Measurements from ENCODE around the gene PRRG1.
"Not testable (repeated sequence)": the region's sequence is repeated elsewhere in the genome, so short reads cannot be mapped to it uniquely, and the experiment has no call there.

PRRG1 gene

GRCh38 chrX:37349221-37350033, at the start of gene PRRG1:
Gene PRRG1 (plus strand): TSS chrX:37349364. CDS start chrX:37406250, 56,886 bp downstream.
- DNase-seq = peak; percentile 7

- DNase-seq = no peak
Measured at GRCh38 chrX:37302569-37302968, 46.6 kb upstream of the PRRG1 start.

GRCh38 chrX:37305238-37305637, 43.9 kb upstream of the PRRG1 start:
- not testable (repeated sequence) for DNase-seq

GRCh38 chrX:37314531-37314930, 34.6 kb upstream of the PRRG1 start:
- DNase-seq = no peak

- DNase-seq = no peak
Measured at GRCh38 chrX:37315511-37316248, 33.5 kb upstream of the PRRG1 start.

GRCh38 chrX:37320541-37321203, 28.5 kb upstream of the PRRG1 start:
- peak; percentile 66 for DNase-seq

GRCh38 chrX:37330642-37331041, 18.5 kb upstream of the PRRG1 start:
- DNase-seq = no peak

GRCh38 chrX:37331546-37331945, 17.6 kb upstream of the PRRG1 start:
- DNase-seq = no peak

- DNase-seq = no peak
Measured at GRCh38 chrX:37332055-37332454, 17.1 kb upstream of the PRRG1 start.

GRCh38 chrX:37332987-37333658, 16.0 kb upstream of the PRRG1 start:
- DNase-seq = no peak

GRCh38 chrX:37347420-37347819, 1.7 kb upstream of the PRRG1 start:
- no peak for DNase-seq

GRCh38 chrX:37348231-37348970, 763 bp upstream of the PRRG1 start:
- DNase-seq = no peak

- no peak for DNase-seq
Measured at GRCh38 chrX:37348971-37349220, 268 bp upstream of the PRRG1 start.

GRCh38 chrX:37350034-37350365, 836 bp downstream of the PRRG1 start:
- no peak for DNase-seq

- DNase-seq = no peak
Measured at GRCh38 chrX:37353646-37354045, 4.5 kb downstream of the PRRG1 start.

GRCh38 chrX:37357436-37357835, 8.3 kb downstream of the PRRG1 start:
- DNase-seq = no peak

- DNase-seq = no peak
Measured at GRCh38 chrX:37361596-37361995, 12.4 kb downstream of the PRRG1 start.

- DNase-seq = no peak
Measured at GRCh38 chrX:37364666-37365065, 15.5 kb downstream of the PRRG1 start.

- no peak for DNase-seq
Measured at GRCh38 chrX:37367946-37368345, 18.8 kb downstream of the PRRG1 start.

GRCh38 chrX:37370499-37371141, 21.5 kb downstream of the PRRG1 start:
- no peak for DNase-seq

GRCh38 chrX:37371578-37371991, 22.4 kb downstream of the PRRG1 start:
- no peak for DNase-seq

GRCh38 chrX:37378404-37378803, 29.2 kb downstream of the PRRG1 start:
- no peak for DNase-seq
